GM19035 (cell line): Measurements from ENCODE around the gene MAP2K1.
"Not testable (repeated sequence)": the region's sequence is repeated elsewhere in the genome, so short reads cannot be mapped to it uniquely, and the experiment has no call there.

Experiments
- ATAC-seq: cut with Tn5 transposase; IDR thresholded peaks from one replicate; pipeline ENCODE4 v1.9.1; 2021; ENCODE audit not compliant: unreplicated experiment

MAP2K1 gene

DNA sequence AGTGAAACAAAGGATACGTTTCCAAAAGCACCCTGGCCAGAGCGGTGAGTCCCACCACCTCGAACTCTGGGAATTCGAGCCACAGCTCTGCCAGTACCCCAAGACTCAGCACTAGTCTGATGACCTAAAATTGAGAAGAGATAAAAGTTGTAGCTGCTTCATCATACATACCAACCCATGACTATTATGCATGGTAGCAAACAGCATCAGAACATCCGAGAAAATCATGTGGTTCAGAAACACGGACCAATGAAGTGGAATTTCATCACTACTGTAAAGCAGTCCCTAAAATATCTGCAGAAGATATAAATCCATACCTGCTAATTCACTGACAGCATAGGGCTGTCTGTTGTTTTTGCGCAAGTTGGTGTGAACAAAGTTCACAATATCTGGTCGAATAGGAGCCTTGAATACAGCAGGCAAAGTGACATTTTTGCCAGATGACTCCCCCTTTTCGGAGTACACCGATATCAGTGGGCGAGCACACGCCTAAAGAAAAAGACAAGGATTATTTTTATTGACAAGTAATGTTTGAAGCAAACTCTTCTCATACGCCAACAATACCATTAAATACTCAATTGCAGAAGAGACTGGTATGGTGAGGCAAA lies 116.4 kb downstream of the MAP2K1 start:
- ATAC-seq, result not testable (repeated sequence)

GRCh38 chr15:66503780-66504562 lies 117.3 kb downstream of the MAP2K1 start:
- ATAC-seq, result no peak

GRCh38 chr15:66504563-66505429 lies 118.1 kb downstream of the MAP2K1 start, which contains the start of the genes RPL4 and ZWILCH:
RPL4 (minus strand) TSS chr15:66504855; CDS start chr15:66504790, 65 bp downstream.
ZWILCH (plus strand) TSS chr15:66505326; CDS start chr15:66505339, 13 bp downstream.
- peak; percentile 80 for ATAC-seq

GRCh38 chr15:66505430-66505811 lies 118.7 kb downstream of the MAP2K1 start:
- ATAC-seq, result peak; percentile 1

- ATAC-seq, result no peak
Observed at GRCh38 chr15:66505818-66506217, 119.1 kb downstream of the MAP2K1 start.

DNA sequence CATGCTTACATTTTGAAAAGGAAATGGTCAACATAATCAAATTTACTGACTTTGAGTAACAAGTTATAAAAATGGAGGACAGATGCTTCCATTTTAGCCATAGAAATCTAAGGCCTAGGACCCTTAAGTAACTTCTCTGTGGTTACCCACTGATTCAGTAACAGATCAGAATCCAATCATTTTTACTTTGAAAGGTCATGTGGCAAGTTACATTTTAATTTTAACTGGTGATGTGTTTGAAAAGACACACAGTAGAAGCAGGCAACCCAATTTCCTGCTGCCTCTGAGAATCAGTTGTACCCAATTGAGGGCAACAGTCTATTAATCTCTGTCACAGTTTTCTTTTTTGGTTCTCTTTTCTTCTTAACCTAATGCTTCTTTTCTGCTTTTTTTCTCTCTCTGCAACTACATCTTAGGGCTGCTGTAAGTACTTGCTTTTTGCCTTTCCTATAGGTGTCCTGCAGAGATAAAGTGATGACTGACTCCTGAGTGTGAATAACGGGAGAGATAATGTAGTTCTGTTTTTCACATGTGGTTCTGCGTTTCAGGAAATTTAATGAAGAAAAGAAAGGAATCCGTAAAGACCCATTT lies 121.7 kb downstream of the MAP2K1 start:
- ATAC-seq, result no peak

GRCh38 chr15:66514586-66514985 lies 127.9 kb downstream of the MAP2K1 start:
- ATAC-seq, result no peak

DNA sequence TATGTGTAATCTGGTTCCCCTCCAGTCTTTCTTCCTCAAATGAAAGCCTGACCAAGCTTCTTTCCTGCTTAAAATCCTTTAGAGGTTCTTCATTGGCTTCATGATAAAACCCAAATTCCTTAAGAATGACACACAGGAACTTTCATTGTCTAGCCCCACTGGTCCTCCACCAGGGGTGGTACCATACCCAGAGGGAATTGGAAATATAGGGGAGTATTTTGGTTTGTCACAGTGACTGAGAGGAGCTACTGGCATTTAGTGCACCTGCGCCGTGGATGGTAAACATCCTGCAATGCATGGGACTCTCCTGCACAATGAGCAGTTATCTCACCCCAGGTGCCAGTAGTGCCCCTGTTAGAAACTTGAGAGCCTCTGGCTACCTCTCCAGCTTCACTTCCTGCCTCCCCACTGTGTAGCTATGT lies 129.2 kb downstream of the MAP2K1 start:
- no peak for ATAC-seq

GRCh38 chr15:66523926-66524325 lies 137.2 kb downstream of the MAP2K1 start:
- no peak for ATAC-seq

DNA sequence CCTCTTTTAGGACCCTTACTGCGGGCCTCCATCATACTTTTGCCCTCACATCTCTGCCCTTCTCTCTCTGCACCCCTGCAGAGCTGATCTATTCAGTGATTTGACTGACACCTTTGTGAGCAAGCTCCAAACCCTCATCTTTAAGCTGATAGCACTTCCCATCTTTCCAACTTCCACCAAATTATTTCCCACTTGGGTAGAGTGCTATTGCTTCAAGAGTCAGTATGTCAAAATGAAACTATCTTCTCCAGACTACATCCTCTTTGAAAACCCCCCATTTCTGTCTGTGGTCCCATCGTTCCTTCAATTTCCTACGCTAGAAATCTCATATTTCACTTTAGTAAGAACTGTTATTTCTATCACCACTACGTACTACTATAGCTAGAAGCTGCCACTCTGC lies 138.1 kb downstream of the MAP2K1 start:
- ATAC-seq, result no peak

- ATAC-seq, result no peak
Observed at GRCh38 chr15:66535056-66535455, 148.3 kb downstream of the MAP2K1 start.
